HG03354 (cell line): ENCODE data around the gene HOOK1.

Experiments
- ATAC-seq: cut with Tn5 transposase; IDR thresholded peaks from one replicate; pipeline ENCODE4 v1.9.1; 2021; ENCODE audit warnings: mild to moderate bottlenecking; ENCODE audit not compliant: unreplicated experiment, poor library complexity, severe bottlenecking

HOOK1 gene

GRCh38 chr1:59814901-59815825, at the start of gene HOOK1:
Gene HOOK1 (plus strand): TSS chr1:59814949. CDS start chr1:59815118, 169 bp downstream.
- ATAC-seq: peak; percentile 34

GRCh38 chr1:59765011-59765730, 49.6 kb upstream of the HOOK1 start:
- ATAC-seq: no peak

GRCh38 chr1:59766227-59766855, 48.4 kb upstream of the HOOK1 start:
- ATAC-seq: no peak

GRCh38 chr1:59767119-59767518, 47.6 kb upstream of the HOOK1 start:
- ATAC-seq: no peak

- no peak for ATAC-seq
Measured at GRCh38 chr1:59768792-59769735, 45.7 kb upstream of the HOOK1 start.

- ATAC-seq: no peak
Measured at GRCh38 chr1:59769736-59770095, 45.0 kb upstream of the HOOK1 start.

- no peak for ATAC-seq
Measured at GRCh38 chr1:59771361-59771760, 43.4 kb upstream of the HOOK1 start.

- no peak for ATAC-seq
Measured at GRCh38 chr1:59775480-59775879, 39.3 kb upstream of the HOOK1 start.

GRCh38 chr1:59776960-59777852, 37.5 kb upstream of the HOOK1 start:
- ATAC-seq: no peak

GRCh38 chr1:59779949-59780348, 34.8 kb upstream of the HOOK1 start:
- no peak for ATAC-seq

- ATAC-seq: no peak
Measured at GRCh38 chr1:59788825-59789224, 25.9 kb upstream of the HOOK1 start.

GRCh38 chr1:59798600-59798999, 16.1 kb upstream of the HOOK1 start:
- no peak for ATAC-seq

GRCh38 chr1:59803458-59804038, 11.2 kb upstream of the HOOK1 start:
- peak; percentile 70 for ATAC-seq

GRCh38 chr1:59804301-59804700, 10.4 kb upstream of the HOOK1 start:
- ATAC-seq: no peak

GRCh38 chr1:59805554-59805953, 9.2 kb upstream of the HOOK1 start:
- no peak for ATAC-seq

- peak; percentile 97 for ATAC-seq
Measured at GRCh38 chr1:59814180-59814900, 409 bp upstream of the HOOK1 start.

- no peak for ATAC-seq
Measured at GRCh38 chr1:59815892-59816291, 1.1 kb downstream of the HOOK1 start.
